Measurements from ENCODE around the gene HS1BP3. TPM values are rescaled to one million over a fixed set of nuclear protein-coding genes. Genes with fewer than 3 reads are reported as not detected.
A peak's percentile ranks its signal among the peaks of the same experiment; 100 is the strongest.

HS1BP3 gene
- total RNA-seq, 3 donors from 2014 or later (not counting 1 experiment from before 2014, with no cell fraction given): 17.4 to 25.7 (median 22.8) TPM

- peaks cover 0 to 6% of the 10 kb centered on the region in 2 donors for H3K4me1 Mint-ChIP-seq
- H3K4me3 ChIP-seq (ENCODE audit: low read length): no peak overlapping the region
- no peak overlapping the region for H3K27ac ChIP-seq (ENCODE audit: low read length)
- H3K36me3 ChIP-seq (ENCODE audit: control insufficient read depth, insufficient read depth, low read length): no peaks in the 10 kb centered on the region
- H3K4me3 Mint-ChIP-seq: no peak overlapping the region
- WGBS (ENCODE audit: insufficient coverage): 53% methylated on average over 6 of the region's 8 CpGs
- no peaks in the 10 kb centered on the region for H3K36me3 Mint-ChIP-seq
- H3K9me3 Mint-ChIP-seq: no peaks in the 10 kb centered on the region
- peaks cover 53% of the 10 kb centered on the region for H3K27me3 ChIP-seq (ENCODE audit: control insufficient read depth, insufficient read depth, low read length)
- intact Hi-C loops (cut with micrococcal nuclease): no loop called here
- no peaks in the 10 kb centered on the region for H3K9me3 ChIP-seq (ENCODE audit: control insufficient read depth, insufficient read depth, low read length)
- H3K27ac Mint-ChIP-seq: no peak overlapping the region
- peaks cover 32% of the 10 kb centered on the region for H3K4me1 ChIP-seq (ENCODE audit: control insufficient read depth, insufficient read depth, low read length)
- TF ChIP-seq CTCF (IDR thresholded peaks at IDR 0.05): no peak
- no peak for ATAC-seq
- no peak for DNase-seq
- peaks cover 52 to 58% of the 10 kb centered on the region in 2 donors for H3K27me3 Mint-ChIP-seq (ENCODE audit: low read depth in 2 of 2)
Measured at GRCh38 chr2:20668871-20669475, 18.1 kb upstream of the HS1BP3 start.

- peaks cover 0 to 6% of the 10 kb centered on the region in 2 donors for H3K4me1 Mint-ChIP-seq
- no peaks in the 10 kb centered on the region for H3K36me3 Mint-ChIP-seq
- Histone ChIP-seq H3K27me3 (ENCODE audit: control insufficient read depth, insufficient read depth, low read length) (peaks cover 54% of the 10 kb centered on the region), H3K27ac (ENCODE audit: low read length) (no peak overlapping the region), H3K4me3 (ENCODE audit: low read length) (no peak overlapping the region), H3K9me3 (ENCODE audit: control insufficient read depth, insufficient read depth, low read length) (no peaks in the 10 kb centered on the region), H3K4me1 (ENCODE audit: control insufficient read depth, insufficient read depth, low read length) (peaks cover 32% of the 10 kb centered on the region), H3K36me3 (ENCODE audit: control insufficient read depth, insufficient read depth, low read length) (no peaks in the 10 kb centered on the region)
- peak overlapping the region; percentile 66 for H3K4me3 Mint-ChIP-seq
- 92% methylated on average over 6 of the region's 6 CpGs for WGBS (ENCODE audit: insufficient coverage)
- intact Hi-C loops (cut with micrococcal nuclease): no loop called here
- no peak for TF ChIP-seq CTCF (IDR thresholded peaks at IDR 0.05)
- H3K9me3 Mint-ChIP-seq: no peaks in the 10 kb centered on the region
- H3K27ac Mint-ChIP-seq: no peak overlapping the region
- H3K27me3 Mint-ChIP-seq (ENCODE audit: low read depth in 2 of 2): peaks cover 52 to 58% of the 10 kb centered on the region in 2 donors
- DNase-seq: no peak
- no peak for ATAC-seq
Measured at GRCh38 chr2:20668451-20668850, 17.6 kb upstream of the HS1BP3 start.

GRCh38 chr2:20667531-20668401 is 16.9 kb upstream of the HS1BP3 start:
- Mint-ChIP-seq H3K27me3 (ENCODE audit: low read depth in 2 of 2) (peaks cover 47 to 57% of the 10 kb centered on the region in 2 donors), H3K4me3 (peak overlapping the region; percentile 66), H3K27ac (no peak overlapping the region), H3K36me3 (no peaks in the 10 kb centered on the region), H3K9me3 (no peaks in the 10 kb centered on the region), H3K4me1 (peaks cover 0 to 6% of the 10 kb centered on the region in 2 donors)
- TF ChIP-seq CTCF (IDR thresholded peaks at IDR 0.05): no peak
- peaks cover 59% of the 10 kb centered on the region for H3K27me3 ChIP-seq (ENCODE audit: control insufficient read depth, insufficient read depth, low read length)
- ATAC-seq: no peak
- no peaks in the 10 kb centered on the region for H3K9me3 ChIP-seq (ENCODE audit: control insufficient read depth, insufficient read depth, low read length)
- 31% methylated on average over 39 of the region's 39 CpGs for WGBS (ENCODE audit: insufficient coverage)
- peak overlapping the region; percentile 26 for H3K4me3 ChIP-seq (ENCODE audit: low read length)
- peaks cover 32% of the 10 kb centered on the region for H3K4me1 ChIP-seq (ENCODE audit: control insufficient read depth, insufficient read depth, low read length)
- intact Hi-C loops (cut with micrococcal nuclease): no loop called here
- no peak overlapping the region for H3K27ac ChIP-seq (ENCODE audit: low read length)
- no peaks in the 10 kb centered on the region for H3K36me3 ChIP-seq (ENCODE audit: control insufficient read depth, insufficient read depth, low read length)
- no peak for DNase-seq

Measured in natural killer cell (primary cell).